Stimulated activated naive CD4-positive, alpha-beta T cell treated with Interleukin-2 at 50 U/mL for 16 hours (primary cell): ENCODE data around the gene CROCC2.

ENCODE experiments used
- DNase-seq: peaks from one replicate; lab custom pipeline; 2025; lab: John Stamatoyannopoulos, UW

The CROCC2 gene

DNA sequence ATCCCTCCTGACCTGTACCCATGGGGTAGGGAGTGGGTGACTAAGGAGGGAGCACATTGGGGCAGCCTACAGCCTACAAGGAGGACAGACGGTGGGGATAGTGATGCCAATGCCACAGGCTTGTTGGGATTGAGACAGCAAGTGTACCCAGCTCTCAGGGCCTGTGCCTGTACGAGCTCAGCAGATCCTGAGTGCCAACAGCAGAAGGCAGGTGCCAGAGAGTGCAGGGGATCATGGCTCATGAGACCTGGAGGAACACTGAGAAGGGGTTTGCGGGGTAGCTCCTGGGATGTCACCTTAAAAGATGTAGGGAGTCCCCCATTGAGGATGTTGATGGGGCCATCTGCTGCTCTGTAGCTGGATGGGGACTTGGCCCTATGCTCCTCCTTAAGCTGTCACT, 82.0 kb downstream of the CROCC2 start:
- DNase-seq: no peak

DNA sequence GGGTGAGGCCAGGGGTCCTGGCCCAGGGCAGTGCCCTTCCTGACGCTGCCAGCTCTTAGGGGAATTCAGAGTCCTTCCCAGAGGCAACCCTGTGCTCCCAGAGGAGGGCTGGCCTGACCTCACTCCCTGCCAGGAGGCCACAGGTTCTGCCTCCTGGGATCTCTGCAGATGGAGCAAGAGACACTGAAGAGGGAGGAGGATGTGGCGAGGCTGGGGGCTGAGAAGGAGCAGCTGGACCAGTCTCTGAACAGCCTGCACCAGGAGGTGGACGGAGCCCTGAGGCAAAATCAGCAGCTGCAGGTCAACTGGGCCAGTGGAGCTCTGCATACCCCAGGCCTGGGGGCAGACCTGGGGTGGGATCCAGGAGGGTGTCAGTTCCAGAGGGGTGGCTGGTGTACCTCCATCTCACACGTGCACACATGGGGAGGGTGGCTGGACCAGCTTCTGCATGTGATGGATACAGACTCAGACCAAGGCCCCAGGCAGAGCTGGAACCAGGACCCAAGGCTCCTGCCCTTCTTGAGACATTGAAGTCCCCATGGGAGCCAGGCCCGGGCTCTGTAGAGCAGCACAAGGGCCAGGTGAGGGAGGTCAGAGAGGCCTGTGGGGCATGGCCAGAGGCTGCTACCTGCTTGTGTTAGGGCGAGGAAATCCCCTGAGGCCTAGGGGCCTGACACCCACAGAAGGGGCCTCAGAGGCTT, 82.6 kb downstream of the CROCC2 start:
- DNase-seq: no peak

- no peak for DNase-seq
These were observed 83.5 kb downstream of the CROCC2 start for GRCh38 chr2:240989451-240990265.

DNA sequence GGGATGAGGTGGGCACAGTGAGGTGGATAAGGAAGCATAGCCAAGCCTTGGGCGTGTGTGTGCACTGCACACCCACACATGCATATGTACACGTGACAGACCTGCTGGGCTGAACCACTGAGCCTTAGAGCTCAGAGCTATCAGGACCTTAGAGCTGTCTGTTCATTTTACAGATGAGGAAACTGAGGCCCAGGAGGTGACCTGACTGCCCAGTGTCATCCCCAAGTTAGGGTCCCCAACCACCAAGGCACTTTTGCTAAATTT, 84.1 kb downstream of the CROCC2 start:
- DNase-seq: no peak

- no peak for DNase-seq
These were observed 84.7 kb downstream of the CROCC2 start for GRCh38 chr2:240990726-240991377.

DNA sequence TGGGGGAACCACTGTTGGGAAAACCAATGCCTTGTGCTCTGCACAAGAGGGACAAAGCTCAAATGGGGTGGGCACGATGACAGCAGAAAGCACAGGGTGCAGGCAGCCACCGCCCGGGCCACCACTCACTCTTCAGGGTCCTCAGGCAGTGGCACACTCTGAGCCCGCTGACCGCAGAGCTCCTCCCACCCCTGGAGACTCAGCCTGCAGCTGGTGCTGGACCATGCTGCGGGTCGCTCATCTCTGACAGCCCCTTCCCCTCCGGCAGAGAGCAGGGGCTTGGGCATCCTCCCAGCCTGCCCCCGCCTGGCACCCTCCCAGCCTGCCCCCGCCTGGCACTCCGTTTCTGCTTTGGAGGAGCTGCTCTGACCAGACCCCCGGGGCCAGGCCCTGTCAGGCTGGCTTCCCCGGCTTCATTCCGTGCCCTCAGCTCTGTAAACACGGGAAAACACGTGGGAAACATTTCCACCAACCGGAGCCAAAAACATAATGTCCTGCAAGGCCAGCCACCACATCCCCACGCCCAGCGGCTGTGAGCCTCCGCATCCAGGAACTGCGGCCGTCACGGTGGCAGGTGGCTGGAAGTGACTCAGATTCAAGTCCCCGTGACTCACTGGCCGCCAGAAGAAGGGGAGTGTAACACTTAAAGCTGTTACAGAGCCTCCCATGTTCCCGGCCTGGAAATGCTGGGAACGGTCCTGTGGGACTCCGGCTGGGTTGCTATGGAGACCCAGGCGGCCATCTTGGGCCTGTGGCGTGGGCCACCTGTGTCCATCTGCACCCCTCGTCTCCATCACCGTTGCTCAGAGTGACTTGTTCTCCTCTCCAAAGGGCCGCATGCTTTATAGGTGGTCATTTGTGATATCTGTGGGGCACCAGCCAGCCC, 85.5 kb downstream of the CROCC2 start:
- DNase-seq: no peak

GRCh38 chr2:240992572-240993291, 86.6 kb downstream of the CROCC2 start:
- DNase-seq: no peak

GRCh38 chr2:240993446-240994170, 87.5 kb downstream of the CROCC2 start:
- no peak for DNase-seq

DNA sequence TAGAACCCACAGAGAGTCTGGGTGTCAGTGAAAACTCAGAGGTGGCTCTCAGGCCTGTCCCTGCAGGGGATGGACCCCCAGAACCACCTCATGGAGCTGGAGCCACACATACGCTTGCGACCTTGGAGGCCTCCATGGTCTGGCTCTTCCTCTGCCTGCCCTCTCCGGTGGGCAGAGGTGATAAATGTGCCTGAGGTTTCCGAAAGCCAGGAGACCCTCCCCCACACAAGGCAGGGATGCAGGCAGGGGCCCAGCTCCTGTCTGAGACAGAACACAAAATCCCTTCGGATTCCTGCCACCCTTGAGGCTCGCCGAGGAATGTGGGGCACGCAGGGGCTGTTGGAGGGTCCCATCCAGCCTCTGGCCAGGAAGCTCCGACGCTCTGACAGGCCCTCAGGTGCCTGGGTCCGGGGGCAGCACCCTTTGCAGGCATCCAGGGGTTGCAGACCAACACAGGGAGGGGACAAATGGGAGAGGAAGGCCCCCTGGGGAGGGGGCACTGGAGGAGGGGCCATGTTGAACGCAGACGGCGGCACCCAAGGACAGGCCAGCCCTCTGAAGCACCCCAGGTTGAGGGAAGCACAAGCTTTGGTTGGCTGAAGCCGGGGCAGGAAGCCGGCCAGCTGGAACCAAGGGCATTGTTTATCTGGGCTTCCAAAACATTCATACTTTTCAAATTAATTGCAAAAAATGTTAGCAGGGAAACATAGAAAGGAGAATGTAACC, 88.2 kb downstream of the CROCC2 start:
- no peak for DNase-seq

- no peak for DNase-seq
These were observed 89.2 kb downstream of the CROCC2 start for GRCh38 chr2:240995041-240996021.

DNA sequence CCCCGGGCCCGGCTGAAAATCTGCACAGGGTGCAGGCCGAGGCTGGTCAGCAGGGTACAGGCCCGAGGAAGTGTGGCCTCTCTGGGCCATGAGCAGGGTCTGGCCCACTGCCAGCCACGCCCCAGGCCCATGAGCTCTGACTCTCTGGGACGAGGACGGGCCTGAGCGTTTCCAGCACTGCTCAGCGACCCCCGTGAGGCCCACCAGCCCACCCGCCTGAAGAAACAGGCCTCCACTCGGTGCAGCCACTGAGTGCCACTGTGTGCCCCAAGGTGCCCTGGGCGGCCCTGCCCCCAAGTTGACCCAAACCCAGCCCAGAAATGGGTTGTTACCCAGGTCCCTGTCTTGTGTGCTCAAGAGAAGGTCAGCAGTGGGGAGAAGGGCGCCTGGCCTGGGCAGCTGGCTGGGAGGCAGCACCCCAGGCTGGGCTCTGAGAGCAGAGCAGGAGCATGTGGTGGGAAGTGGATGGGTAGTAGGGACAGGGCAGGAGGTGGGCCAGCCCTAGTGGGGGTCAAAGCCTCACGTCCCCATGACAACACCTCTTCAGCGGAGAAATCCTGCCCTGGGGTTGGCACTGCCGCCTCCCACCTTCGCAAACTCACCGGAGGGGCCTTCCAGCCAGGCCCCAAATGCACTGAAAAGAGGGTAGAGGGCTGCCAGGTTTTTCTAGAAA, 90.2 kb downstream of the CROCC2 start:
- DNase-seq: no peak

DNA sequence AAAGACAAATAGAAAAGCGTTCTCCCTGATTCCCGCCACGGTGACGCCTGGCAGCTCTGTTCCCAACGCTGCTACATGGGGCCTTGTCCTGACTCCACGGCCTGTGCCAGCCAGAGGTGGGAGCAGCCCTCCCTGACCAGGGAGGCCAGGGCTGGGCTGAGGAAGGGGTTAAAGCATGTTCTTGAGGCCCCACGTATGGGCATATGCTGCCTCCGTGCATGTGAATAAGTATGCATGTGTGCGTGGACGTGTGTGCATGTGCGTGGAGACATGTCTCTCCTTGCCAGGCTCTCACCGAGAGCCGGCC, 90.7 kb downstream of the CROCC2 start:
- no peak for DNase-seq

- no peak for DNase-seq
These were observed 91.2 kb downstream of the CROCC2 start for GRCh38 chr2:240997141-240997855.

- DNase-seq: peak; percentile 25
These were observed 91.9 kb downstream of the CROCC2 start, which contains the start of gene SNED1 for GRCh38 chr2:240997856-240998705. TSS of gene SNED1 (plus strand) at chr2:240998618. CDS start at chr2:240998838, 220 bp downstream.

DNA sequence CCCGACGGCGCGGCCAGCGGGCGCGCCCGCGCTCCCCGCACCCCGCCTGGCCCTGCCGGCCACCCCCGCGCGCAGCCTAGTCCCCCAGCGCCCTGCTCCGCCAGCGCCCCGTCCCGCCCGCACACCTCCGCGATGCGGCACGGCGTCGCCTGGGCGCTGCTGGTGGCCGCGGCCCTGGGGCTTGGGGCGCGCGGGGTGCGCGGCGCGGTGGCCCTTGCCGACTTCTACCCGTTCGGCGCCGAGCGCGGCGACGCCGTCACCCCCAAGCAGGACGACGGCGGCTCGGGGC, 92.5 kb downstream of the CROCC2 start:
- no peak for DNase-seq

DNA sequence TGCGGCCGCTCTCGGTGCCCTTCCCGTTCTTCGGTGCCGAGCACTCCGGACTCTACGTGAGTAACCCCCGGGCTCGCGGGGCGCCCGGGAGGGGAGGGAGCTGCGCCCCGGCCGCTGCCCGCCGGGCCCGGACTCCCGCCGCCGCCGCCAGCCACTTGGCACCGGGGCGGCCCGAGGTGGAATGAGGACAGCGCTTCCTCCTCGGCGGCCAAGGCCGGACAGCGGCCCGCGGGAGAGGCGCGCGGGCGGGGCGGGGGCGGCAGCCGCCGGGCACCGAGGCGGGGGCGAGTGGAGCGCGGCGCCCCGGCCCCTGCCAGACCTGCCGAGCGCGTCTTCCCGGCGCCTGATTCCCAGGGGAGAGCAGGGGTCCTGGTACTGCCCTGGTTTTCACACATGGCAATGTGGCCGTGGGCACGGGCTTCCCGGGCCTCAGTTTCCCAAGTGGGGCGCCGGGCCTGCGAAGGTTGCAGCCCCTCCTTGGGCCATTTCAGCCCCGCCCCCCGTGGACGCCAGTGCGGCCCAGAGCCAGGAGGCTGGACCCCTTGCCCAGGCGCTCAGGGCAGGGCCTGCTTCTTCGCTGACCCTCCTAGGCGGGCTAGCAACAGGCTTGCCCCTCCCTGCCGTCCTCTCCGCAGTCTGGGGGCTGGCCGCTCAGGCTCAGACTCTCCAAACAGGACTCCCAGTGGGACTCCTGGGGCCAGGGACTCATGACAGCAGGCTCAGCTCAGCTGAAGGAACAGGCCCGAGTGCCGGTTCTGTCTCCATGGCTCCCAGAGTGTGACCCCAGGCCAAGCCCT, 93.1 kb downstream of the CROCC2 start:
- DNase-seq: no peak
